AG09319 (cell line): ENCODE measurements around the gene EPB41L2.

Experiments used
- DNase-seq: peaks from one replicate; pipeline ENCODE4 v3.0.0-alpha.2; 2010; ENCODE audit warnings: low read depth; ENCODE audit errors: extremely low read depth
- CTCF ChIP-seq: IDR thresholded peaks from 2 replicates; pipeline ENCODE4 v1.5.1; 2011; ENCODE audit warnings: low read depth, mild to moderate bottlenecking, inconsistent platforms, low read length, moderate library complexity

Gene EPB41L2

GRCh38 chr6:130937942-130938604, 125.0 kb downstream of the EPB41L2 start:
- TF ChIP-seq CTCF: no peak
- DNase-seq: no peak

- TF ChIP-seq CTCF: no peak
- DNase-seq: no peak
These were observed 126.1 kb downstream of the EPB41L2 start for GRCh38 chr6:130936933-130937332.

- no peak for DNase-seq
These were observed 127.1 kb downstream of the EPB41L2 start for GRCh38 chr6:130935978-130936377.

GRCh38 chr6:130934848-130935585, 128.0 kb downstream of the EPB41L2 start:
- no peak for DNase-seq
- TF ChIP-seq CTCF: no peak

More at GRCh38 chr6:130935978-130936377, 127.1 kb downstream of the EPB41L2 start:
- no peak for TF ChIP-seq CTCF

- no peak for TF ChIP-seq CTCF
- DNase-seq: no peak
These were observed 129.3 kb downstream of the EPB41L2 start for GRCh38 chr6:130933712-130934200.

- no peak for TF ChIP-seq CTCF
- no peak for DNase-seq
These were observed 130.1 kb downstream of the EPB41L2 start for GRCh38 chr6:130932921-130933320.

GRCh38 chr6:130932438-130932837, 130.6 kb downstream of the EPB41L2 start:
- no peak for TF ChIP-seq CTCF
- DNase-seq: no peak
